B cell (primary cell): Measurements from ENCODE around the gene SLC45A2. TPM values are rescaled to one million over a fixed set of nuclear protein-coding genes. Genes with fewer than 3 reads are reported as not detected.

ENCODE experiments used
- ATAC-seq: fragments of 200-7000 bp; cut with Tn5 transposase; one replicate; pipeline ENCODE4 v1.10.0; 2021; ENCODE audit warnings: low read depth, mild to moderate bottlenecking, moderate number of reproducible peaks, moderate library complexity
- CTCF ChIA-PET: fragments of 350-600 bp; sonication (Branson Sonifier 250); formaldehyde crosslinking; loops from one replicate; lab custom pipeline; 2021; ENCODE audit warnings: antibody characterized with exemption, inconsistent platforms; lab: Charles Lee
- POLR2A ChIA-PET: fragments of 350-600 bp; sonication (Branson Sonifier 250); formaldehyde crosslinking; loops from one replicate; lab custom pipeline; 2021; ENCODE audit warnings: antibody characterized with exemption; lab: Charles Lee
- DNase-seq: peaks from one replicate; pipeline ENCODE4 v3.0.0; 2013
- H2AFZ ChIP-seq: 2 replicates; pipeline ENCODE4 v1.6.1; 2012; ENCODE audit warnings: mild to moderate bottlenecking, low read depth, low read length; ENCODE audit not compliant: insufficient read depth, poor library complexity, severe bottlenecking
- H3K27ac ChIP-seq, 2 donors: 1 replicate in 1 of 2; 2 replicates in 1 of 2; pipeline ENCODE4 v1.5.1; 2012 to 2013; ENCODE audit warnings: low read length in 2 of 2, mild to moderate bottlenecking in 2 of 2, moderate library complexity in 1 of 2
- H3K27me3 ChIP-seq, 4 experiments: fragments of 200-600 bp in 1 of 4; sonication (generic) in 1 of 4; replicated peaks in 1 of 4; 1 replicate in 2 of 4; 2 replicates in 2 of 4; pipeline versions ENCODE4 v1.6.1 to v1.7.0; 2013 to 2016; ENCODE audit warnings: low read length in 3 of 4, mild to moderate bottlenecking in 2 of 4, mixed read lengths in 1 of 4, moderate library complexity in 1 of 4; ENCODE audit not compliant: insufficient read depth in 4 of 4, control insufficient read depth in 3 of 4; ENCODE audit errors: control extremely low read depth in 1 of 4
- H3K36me3 ChIP-seq, 2 experiments: replicated peaks in 1 of 2; 1 replicate in 1 of 2; 2 replicates in 1 of 2; pipeline versions ENCODE4 v1.6.1 to v1.7.1; 2013; ENCODE audit warnings: low read length in 1 of 2; ENCODE audit not compliant: insufficient read depth in 2 of 2, control insufficient read depth in 1 of 2; ENCODE audit errors: control extremely low read depth in 1 of 2, extremely low read depth in 1 of 2
- H3K4me1 ChIP-seq, 2 donors: fragments of 200-600 bp in 1 of 2; sonication (generic) in 1 of 2; 1 replicate in 1 of 2; 2 replicates in 1 of 2; pipeline versions ENCODE4 v1.5.1 to v1.6.1; 2013 to 2017; ENCODE audit warnings: low read length in 2 of 2; ENCODE audit not compliant: control insufficient read depth in 2 of 2, insufficient read depth in 2 of 2
- H3K4me2 ChIP-seq: replicated peaks from 2 replicates; pipeline ENCODE3; 2012; ENCODE audit warnings: mild to moderate bottlenecking, low read depth, low read length; ENCODE audit not compliant: poor library complexity, severe bottlenecking
- H3K4me3 ChIP-seq, 5 experiments: fragments of 200-600 bp in 1 of 5; sonication (generic) in 1 of 5; 1 replicate in 3 of 5; 2 replicates in 2 of 5; pipeline versions ENCODE4 v1.5.1 to v1.7.0; 2011 to 2016; ENCODE audit warnings: low read length in 4 of 5, mild to moderate bottlenecking in 4 of 5, low read depth in 2 of 5, control low read depth in 1 of 5, moderate library complexity in 1 of 5; ENCODE audit not compliant: insufficient read depth in 1 of 5; ENCODE audit errors: control extremely low read depth in 1 of 5, extremely low read depth in 1 of 5
- H3K79me2 ChIP-seq: fragments of 200-600 bp; sonication (generic); one replicate; pipeline ENCODE4 v1.6.0; 2016; ENCODE audit warnings: low read length; ENCODE audit not compliant: control insufficient read depth, insufficient read depth
- H3K9ac ChIP-seq: fragments of 200-600 bp; sonication (generic); 2 replicates; pipeline ENCODE4 v1.6.1; 2017; ENCODE audit warnings: mild to moderate bottlenecking, low read length, moderate library complexity
- H3K9me3 ChIP-seq, 3 donors: one replicate each; pipeline versions ENCODE4 v1.6.1 to v1.7.1; 2013; ENCODE audit warnings: low read length in 2 of 3; ENCODE audit not compliant: control insufficient read depth in 2 of 3, insufficient read depth in 1 of 3; ENCODE audit errors: control extremely low read depth in 1 of 3
- H4K20me1 ChIP-seq: 2 replicates; pipeline ENCODE4 v1.6.0; 2012; ENCODE audit warnings: mild to moderate bottlenecking, low read length; ENCODE audit not compliant: insufficient read depth, control insufficient read depth, poor library complexity, severe bottlenecking
- H3K27ac Mint-ChIP-seq: one replicate; pipeline ENCODE4 v1.8.0; 2021; ENCODE audit warnings: mixed read lengths
- H3K27me3 Mint-ChIP-seq: one replicate; pipeline ENCODE4 v1.8.0; 2021; ENCODE audit warnings: mixed read lengths
- H3K4me1 Mint-ChIP-seq: one replicate; pipeline ENCODE4 v1.8.0; 2021; ENCODE audit warnings: mixed read lengths
- H3K4me3 Mint-ChIP-seq: one replicate; pipeline ENCODE4 v1.8.0; 2021; ENCODE audit warnings: mixed read lengths
- H3K9me3 Mint-ChIP-seq: one replicate; pipeline ENCODE4 v1.8.0; 2022; ENCODE audit warnings: mixed read lengths; ENCODE audit not compliant: insufficient read depth
- CTCF ChIP-seq: fragments of 200-600 bp; IDR thresholded peaks from one replicate; pipeline ENCODE4 v1.8.0; 2022; ENCODE audit warnings: antibody characterized with exemption, mild to moderate bottlenecking
- EZH2 ChIP-seq: IDR thresholded peaks from 2 replicates; pipeline ENCODE4 v1.6.1; 2012; ENCODE audit warnings: borderline replicate concordance, low read depth, mild to moderate bottlenecking, moderate library complexity, low read length; ENCODE audit not compliant: insufficient read depth, poor library complexity, severe bottlenecking
- WGBS: methylation state at CpG from one replicate; pipeline ENCODE4 v1.1.5; 2013; ENCODE audit warnings: missing lambda C conversion rate; ENCODE audit not compliant: insufficient coverage; 5-methylcytosine and 5-hydroxymethylcytosine counted together
- intact Hi-C: fragments of 100-400 bp; cut with micrococcal nuclease; formaldehyde crosslinking; loops from one replicate; pipeline ENCODE4 v1.10.0; 2022
- polyA minus RNA-seq: library from RNA; depleted of rRNA, polyadenylated mRNA; stranded (reverse); fragments of >200 nt; gene quantifications from 2 replicates; pipeline ENCODE4 v1.2.3, GENCODE V29; 2012
- polyA plus RNA-seq: library from polyadenylated mRNA; depleted of rRNA; stranded (reverse); fragments of >200 nt; gene quantifications from 2 replicates; pipeline ENCODE4 v1.2.3, GENCODE V29; 2012
- total RNA-seq, 2 donors: library from RNA; stranded (reverse); fragments of 120-200 nt in 1 of 2; gene quantifications; 1 replicate in 1 of 2; 2 replicates in 1 of 2; pipeline versions ENCODE4 v1.2.3 to v1.2.4, GENCODE V29; 2013 to 2022

Gene SLC45A2
- total RNA-seq, result 0.39 TPM in 1 of 2 replicates, not detected in the other
- 0.12 TPM for total RNA-seq (2013)
- polyA plus RNA-seq, result not detected in 2 replicates
- not detected in 2 replicates for polyA minus RNA-seq

GRCh38 chr5:33984671-33985124 lies at the start of gene SLC45A2:
SLC45A2 (minus strand) TSS chr5:33984693; CDS start chr5:33984583, 110 bp downstream.
- Histone ChIP-seq H3K79me2 (no peaks in the 10 kb centered on the region), H3K9me3 (no peaks in the 10 kb centered on the region), H2AFZ (no peak within 1 kb of the TSS), H3K4me3 (no peak within 1 kb of the TSS), H3K9ac (no peak within 1 kb of the TSS), H3K27ac (no peak within 1 kb of the TSS), H3K4me1 (no peaks in the 10 kb centered on the region), H4K20me1 (no peaks in the 10 kb centered on the region), H3K4me2 (no peak within 1 kb of the TSS), H3K36me3 (peaks cover 2 to 18% of the 10 kb centered on the region in 2 experiments), H3K27me3 (no peaks in the 10 kb centered on the region)
- TF ChIP-seq CTCF (no peak), EZH2 (no peak)
- ATAC-seq (no peak), DNase-seq (no peak)
- 94% methylated on average over 6 of the region's 7 CpGs for WGBS
- Mint-ChIP-seq H3K9me3 (peaks cover 2% of the 10 kb centered on the region), H3K4me3 (no peak within 1 kb of the TSS), H3K4me1 (no peaks in the 10 kb centered on the region), H3K27ac (no peak within 1 kb of the TSS), H3K27me3 (no peaks in the 10 kb centered on the region)
- CTCF ChIA-PET, result no interaction called here
- intact Hi-C loops, result no loop called here
- POLR2A ChIA-PET, result no interaction called here

GRCh38 chr5:34031966-34032365 lies 47.5 kb upstream of the SLC45A2 start:
- Histone ChIP-seq H3K27me3 (no peaks in the 10 kb centered on the region), H3K9me3 (no peaks in the 10 kb centered on the region), H3K4me1 (no peaks in the 10 kb centered on the region), H3K4me2 (no peak overlapping the region), H3K9ac (no peak overlapping the region), H3K36me3 (peaks cover 0 to 20% of the 10 kb centered on the region in 2 experiments), H3K79me2 (no peaks in the 10 kb centered on the region), H4K20me1 (no peaks in the 10 kb centered on the region), H3K27ac (no peak overlapping the region), H2AFZ (no peak overlapping the region), H3K4me3 (no peak overlapping the region)
- intact Hi-C loops, result no loop called here
- Mint-ChIP-seq H3K9me3 (no peaks in the 10 kb centered on the region), H3K27me3 (no peaks in the 10 kb centered on the region), H3K4me1 (no peaks in the 10 kb centered on the region), H3K27ac (no peak overlapping the region), H3K4me3 (no peak overlapping the region)
- POLR2A ChIA-PET, result no interaction called here
- no peak for DNase-seq
- no CpG with 5 or more reads among the region's 3 CpGs for WGBS
- CTCF ChIA-PET, result no interaction called here
- ATAC-seq, result no peak
- TF ChIP-seq CTCF (no peak), EZH2 (no peak)
